ENCODE measurements around the gene IRAK2.

GRCh38 chr3:10233988-10234387 lies 69.3 kb downstream of the IRAK2 start:
- TF ChIP-seq CTCF (IDR thresholded peaks at IDR 0.05) (no peak), POLR2A (IDR thresholded peaks at IDR 0.05) (no peak)

Measured in right lobe of liver (tissue), 4 donors.